ENCODE data around the gene ZNF146.

The ZNF146 gene

DNA sequence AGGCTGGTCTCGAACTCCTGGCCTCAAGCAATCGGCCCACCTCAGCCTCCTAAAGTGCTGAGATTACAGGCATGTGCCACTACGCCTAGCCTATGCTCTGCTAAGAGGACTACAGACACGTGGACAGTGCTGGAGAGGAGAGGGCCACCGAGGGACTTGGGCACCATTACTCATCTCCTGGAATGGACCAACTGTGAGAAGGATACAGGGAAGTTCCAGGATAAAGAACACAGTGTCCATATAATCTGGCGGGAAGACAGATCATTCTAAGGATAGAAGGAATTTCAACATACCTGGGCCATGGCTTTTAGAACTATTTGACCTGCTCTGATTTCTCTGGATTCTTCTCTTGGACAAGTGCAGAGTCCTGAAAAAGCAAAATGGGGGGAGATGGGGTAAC is 13.2 kb upstream of the ZNF146 start:
- Histone ChIP-seq H3K4me3 (ENCODE audit: low read length) (no peak overlapping the region), H3K27ac (ENCODE audit: low read length) (no peak overlapping the region), H3K27me3 (ENCODE audit: control insufficient read depth, insufficient read depth, low read length) (no peaks in the 10 kb centered on the region), H3K36me3 (ENCODE audit: control insufficient read depth, insufficient read depth, low read length) (no peaks in the 10 kb centered on the region), H3K4me1 (ENCODE audit: control insufficient read depth, insufficient read depth, low read length) (no peaks in the 10 kb centered on the region), H3K9me3 (ENCODE audit: control insufficient read depth, insufficient read depth, low read length) (no peaks in the 10 kb centered on the region)
- WGBS (ENCODE audit: insufficient coverage, insufficient read length), result no CpG with 5 or more reads among the region's 6 CpGs
- no peak for DNase-seq (ENCODE audit: low read depth, low spot score)

DNA sequence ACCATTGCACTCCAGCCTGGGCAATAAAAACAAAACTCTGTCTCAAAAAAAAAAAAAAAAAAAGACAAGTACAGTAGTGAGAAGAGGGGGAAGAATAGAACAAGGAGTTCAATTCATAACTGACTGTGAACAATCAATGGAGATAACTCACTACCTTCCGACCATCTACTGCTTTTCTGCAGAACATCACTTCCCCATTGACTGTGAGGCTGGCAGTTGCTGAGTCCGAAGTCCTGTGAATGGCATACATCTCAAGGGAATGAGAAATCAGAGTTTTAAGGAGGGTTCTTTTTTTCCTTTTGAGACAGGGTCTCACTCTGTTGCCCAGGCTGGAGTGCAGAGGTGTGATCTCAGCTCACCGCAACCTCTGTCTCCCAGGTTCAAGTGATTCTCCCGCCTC is 11.6 kb upstream of the ZNF146 start:
- no peaks in the 10 kb centered on the region for H3K4me1 ChIP-seq (ENCODE audit: control insufficient read depth, insufficient read depth, low read length)
- no peak for DNase-seq (ENCODE audit: low read depth, low spot score)
- no CpG with 5 or more reads among the region's 4 CpGs for WGBS (ENCODE audit: insufficient coverage, insufficient read length)
- no peaks in the 10 kb centered on the region for H3K9me3 ChIP-seq (ENCODE audit: control insufficient read depth, insufficient read depth, low read length)
- H3K36me3 ChIP-seq (ENCODE audit: control insufficient read depth, insufficient read depth, low read length), result no peaks in the 10 kb centered on the region
- H3K27ac ChIP-seq (ENCODE audit: low read length), result no peak overlapping the region
- H3K27me3 ChIP-seq (ENCODE audit: control insufficient read depth, insufficient read depth, low read length), result no peaks in the 10 kb centered on the region
- no peak overlapping the region for H3K4me3 ChIP-seq (ENCODE audit: low read length)

DNA sequence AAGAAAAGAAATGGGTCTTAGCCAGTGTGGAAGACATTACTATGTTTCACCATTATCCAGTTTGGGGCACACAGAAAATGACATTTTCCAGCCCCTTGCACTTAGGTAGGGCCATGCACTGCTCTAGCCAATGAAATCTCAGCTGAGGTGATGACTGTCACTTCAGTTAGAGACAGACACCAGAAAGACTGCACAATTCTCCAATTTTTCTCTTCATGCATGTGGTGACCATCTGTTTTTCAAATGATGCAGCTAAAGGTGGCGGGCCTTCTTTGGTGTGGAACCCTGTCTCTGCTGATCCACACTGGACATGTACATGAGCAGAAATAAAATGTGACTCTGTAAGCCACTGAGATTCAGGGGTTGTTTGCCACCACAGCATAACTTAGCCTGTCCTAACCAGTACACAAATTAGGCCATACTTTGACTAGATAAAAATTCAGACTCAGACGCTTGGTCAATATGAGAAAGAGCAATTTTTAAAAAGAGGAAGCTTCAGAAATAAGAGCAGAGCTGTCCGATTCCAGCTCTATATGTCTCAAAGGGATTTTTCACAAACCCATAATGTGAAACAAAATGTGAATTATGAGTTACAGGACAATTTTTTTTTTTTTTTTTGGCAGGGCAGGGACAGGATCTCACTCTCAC is 7.2 kb upstream of the ZNF146 start:
- Histone ChIP-seq H3K9me3 (ENCODE audit: control insufficient read depth, insufficient read depth, low read length) (no peaks in the 10 kb centered on the region), H3K27ac (ENCODE audit: low read length) (no peak overlapping the region), H3K27me3 (ENCODE audit: control insufficient read depth, insufficient read depth, low read length) (no peaks in the 10 kb centered on the region), H3K36me3 (ENCODE audit: control insufficient read depth, insufficient read depth, low read length) (no peaks in the 10 kb centered on the region), H3K4me1 (ENCODE audit: control insufficient read depth, insufficient read depth, low read length) (no peaks in the 10 kb centered on the region), H3K4me3 (ENCODE audit: low read length) (no peak overlapping the region)
- DNase-seq (ENCODE audit: low read depth, low spot score), result no peak
- no CpG with 5 or more reads among the region's 3 CpGs for WGBS (ENCODE audit: insufficient coverage, insufficient read length)

DNA sequence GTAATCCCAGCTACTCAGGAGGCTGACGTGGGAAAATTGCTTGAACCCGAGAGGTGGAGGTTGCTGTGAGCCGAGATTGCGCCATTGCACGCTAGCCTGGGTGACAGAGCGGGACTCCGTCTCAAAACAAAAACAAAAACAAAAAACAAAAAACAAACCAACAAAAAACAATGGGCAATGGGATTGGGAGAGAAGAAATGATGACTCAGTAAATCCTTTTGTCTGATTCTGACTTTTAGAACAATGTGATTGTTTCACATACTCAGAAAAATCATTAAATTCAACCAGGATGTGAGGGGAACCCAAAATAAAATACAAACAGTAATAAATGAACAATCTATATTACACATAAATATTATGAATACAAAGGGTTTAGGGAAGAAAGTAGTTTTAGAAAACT is 5.5 kb upstream of the ZNF146 start:
- no peak overlapping the region for H3K27ac ChIP-seq (ENCODE audit: low read length)
- H3K4me3 ChIP-seq (ENCODE audit: low read length), result no peak overlapping the region
- H3K9me3 ChIP-seq (ENCODE audit: control insufficient read depth, insufficient read depth, low read length), result no peaks in the 10 kb centered on the region
- WGBS (ENCODE audit: insufficient coverage, insufficient read length), result no CpG with 5 or more reads among the region's 7 CpGs
- H3K27me3 ChIP-seq (ENCODE audit: control insufficient read depth, insufficient read depth, low read length), result no peaks in the 10 kb centered on the region
- H3K4me1 ChIP-seq (ENCODE audit: control insufficient read depth, insufficient read depth, low read length), result peaks cover 2% of the 10 kb centered on the region; the same call in 1 of the 2 replicates
- H3K36me3 ChIP-seq (ENCODE audit: control insufficient read depth, insufficient read depth, low read length), result no peaks in the 10 kb centered on the region
- no peak for DNase-seq (ENCODE audit: low read depth, low spot score)

DNA sequence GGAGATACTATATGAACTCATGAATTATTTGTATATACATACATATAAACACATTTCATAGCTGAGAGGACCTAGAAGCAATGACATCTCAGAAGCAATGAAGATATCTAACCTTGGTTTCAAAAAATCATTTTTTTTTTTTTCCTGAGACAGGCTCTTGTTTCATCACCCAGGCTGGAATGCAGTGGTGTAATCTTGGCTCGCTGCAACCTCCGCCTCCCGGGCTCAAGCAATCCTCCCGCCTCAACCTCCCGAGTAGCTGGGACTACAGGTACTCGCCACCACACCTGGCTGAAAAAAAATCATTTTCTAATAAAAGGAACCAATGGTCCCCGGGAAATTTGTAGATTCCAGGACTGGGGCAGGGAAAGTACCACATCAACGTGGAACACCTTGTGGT is 4.4 kb upstream of the ZNF146 start:
- no peak for DNase-seq (ENCODE audit: low read depth, low spot score)
- H3K27ac ChIP-seq (ENCODE audit: low read length), result no peak overlapping the region
- no peaks in the 10 kb centered on the region for H3K27me3 ChIP-seq (ENCODE audit: control insufficient read depth, insufficient read depth, low read length)
- H3K36me3 ChIP-seq (ENCODE audit: control insufficient read depth, insufficient read depth, low read length), result no peaks in the 10 kb centered on the region
- peaks cover 2% of the 10 kb centered on the region; the same call in 1 of the 2 replicates for H3K4me1 ChIP-seq (ENCODE audit: control insufficient read depth, insufficient read depth, low read length)
- H3K4me3 ChIP-seq (ENCODE audit: low read length), result no peak overlapping the region
- H3K9me3 ChIP-seq (ENCODE audit: control insufficient read depth, insufficient read depth, low read length), result no peaks in the 10 kb centered on the region
- no CpG with 5 or more reads among the region's 8 CpGs for WGBS (ENCODE audit: insufficient coverage, insufficient read length)

DNA sequence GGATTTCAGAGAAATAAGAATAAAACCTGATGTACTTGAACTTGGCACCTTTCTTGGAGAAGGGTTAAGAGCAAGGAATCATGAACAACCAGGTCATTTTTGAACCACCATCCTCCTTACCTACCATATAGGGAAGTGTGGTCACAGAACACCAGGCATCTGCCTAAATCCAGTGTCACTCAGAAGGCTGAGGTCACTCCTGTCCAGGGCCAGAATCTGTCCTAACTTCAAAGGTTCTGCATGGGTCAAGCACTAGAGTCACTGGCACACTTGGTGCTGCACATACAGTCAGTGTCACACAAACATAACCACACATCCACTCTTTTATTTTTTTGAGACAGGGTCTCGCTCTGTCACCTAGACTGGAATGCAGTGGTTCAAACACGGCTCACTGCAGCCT is 2.0 kb upstream of the ZNF146 start:
- no peak for DNase-seq (ENCODE audit: low read depth, low spot score)
- WGBS (ENCODE audit: insufficient coverage, insufficient read length), result no CpG with 5 or more reads among the region's 2 CpGs
- H3K9me3 ChIP-seq (ENCODE audit: control insufficient read depth, insufficient read depth, low read length), result no peaks in the 10 kb centered on the region
- no peaks in the 10 kb centered on the region for H3K36me3 ChIP-seq (ENCODE audit: control insufficient read depth, insufficient read depth, low read length)
- peaks cover 2% of the 10 kb centered on the region; the same call in 1 of the 2 replicates for H3K4me1 ChIP-seq (ENCODE audit: control insufficient read depth, insufficient read depth, low read length)
- no peak overlapping the region for H3K4me3 ChIP-seq (ENCODE audit: low read length)
- H3K27ac ChIP-seq (ENCODE audit: low read length), result no peak overlapping the region
- H3K27me3 ChIP-seq (ENCODE audit: control insufficient read depth, insufficient read depth, low read length), result no peaks in the 10 kb centered on the region

DNA sequence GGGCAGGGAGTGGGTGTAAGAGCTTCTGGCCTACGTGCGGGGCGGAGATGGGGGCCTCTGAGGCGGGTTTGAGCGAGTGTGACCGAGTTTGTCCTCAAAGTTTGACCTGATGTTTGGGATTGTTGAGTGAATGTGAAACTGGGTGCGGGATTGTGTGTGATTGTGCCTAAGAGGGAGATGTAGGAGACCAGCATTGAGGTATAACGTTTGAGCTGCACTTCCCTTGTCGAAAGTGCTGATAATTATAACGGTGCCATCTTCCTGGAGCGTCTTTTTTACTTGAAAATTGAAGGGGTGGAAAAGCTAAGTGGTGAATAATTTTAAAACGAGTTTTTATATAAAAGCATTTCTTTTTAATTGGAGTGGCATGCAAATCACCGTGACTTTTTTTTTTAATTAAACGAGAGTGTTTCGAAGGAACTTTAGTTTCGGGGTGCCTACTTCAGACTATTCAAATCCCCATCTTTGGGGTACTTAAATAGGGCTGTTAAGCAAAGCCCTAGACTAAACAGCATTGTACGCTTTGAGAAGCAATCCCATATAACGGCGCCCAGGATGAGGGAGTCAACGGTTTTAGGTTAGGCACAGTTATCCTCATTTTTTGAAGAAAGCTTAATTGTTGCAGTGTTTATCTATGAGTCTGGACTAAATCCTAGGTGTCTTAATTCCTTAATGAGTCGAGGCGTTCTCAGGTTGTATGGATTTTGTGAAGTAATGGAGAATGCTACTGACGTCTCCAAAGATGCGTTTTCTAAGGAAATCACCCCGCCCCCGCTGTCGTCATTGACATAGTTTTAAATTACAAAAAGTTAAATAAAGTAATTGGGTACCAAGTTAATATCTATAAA is 594 bp downstream of the ZNF146 start:
- no CpG with 5 or more reads among the region's 27 CpGs for WGBS (ENCODE audit: insufficient coverage, insufficient read length)
- H3K27ac ChIP-seq (ENCODE audit: low read length), result no peak overlapping the region
- no peaks in the 10 kb centered on the region for H3K9me3 ChIP-seq (ENCODE audit: control insufficient read depth, insufficient read depth, low read length)
- no peaks in the 10 kb centered on the region for H3K27me3 ChIP-seq (ENCODE audit: control insufficient read depth, insufficient read depth, low read length)
- H3K36me3 ChIP-seq (ENCODE audit: control insufficient read depth, insufficient read depth, low read length), result no peaks in the 10 kb centered on the region
- H3K4me3 ChIP-seq (ENCODE audit: low read length), result peak overlapping the region; percentile 83; the same call in 1 of the 2 replicates
- DNase-seq (ENCODE audit: low read depth, low spot score), result no peak
- peaks cover 2% of the 10 kb centered on the region; the same call in 1 of the 2 replicates for H3K4me1 ChIP-seq (ENCODE audit: control insufficient read depth, insufficient read depth, low read length)

DNA sequence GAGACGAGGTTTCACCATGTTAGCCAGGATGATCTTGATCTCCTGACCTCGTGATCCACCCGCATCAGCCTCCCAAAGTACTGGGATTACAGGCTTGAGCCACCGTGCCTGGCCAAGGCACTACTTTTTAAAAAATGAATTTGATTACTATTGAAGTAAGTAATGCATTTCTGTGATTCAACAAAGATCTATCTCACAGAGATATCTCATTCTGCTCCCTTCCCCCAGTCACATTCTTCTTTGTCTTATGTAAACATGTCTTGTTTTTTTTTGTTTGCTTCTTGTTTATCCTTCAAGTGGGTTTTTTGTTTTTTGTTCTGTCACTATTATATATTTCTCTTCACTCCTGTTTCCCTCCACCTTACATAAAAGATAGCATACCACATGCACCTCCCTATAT is 6.6 kb downstream of the ZNF146 start:
- peaks cover 12% of the 10 kb centered on the region; the same call in 1 of the 2 replicates for H3K36me3 ChIP-seq (ENCODE audit: control insufficient read depth, insufficient read depth, low read length)
- no peak overlapping the region for H3K4me3 ChIP-seq (ENCODE audit: low read length)
- H3K27me3 ChIP-seq (ENCODE audit: control insufficient read depth, insufficient read depth, low read length), result no peaks in the 10 kb centered on the region
- H3K4me1 ChIP-seq (ENCODE audit: control insufficient read depth, insufficient read depth, low read length), result no peaks in the 10 kb centered on the region
- H3K27ac ChIP-seq (ENCODE audit: low read length), result no peak overlapping the region
- no peaks in the 10 kb centered on the region for H3K9me3 ChIP-seq (ENCODE audit: control insufficient read depth, insufficient read depth, low read length)
- WGBS (ENCODE audit: insufficient coverage, insufficient read length), result no CpG with 5 or more reads among the region's 4 CpGs
- DNase-seq (ENCODE audit: low read depth, low spot score), result no peak

DNA sequence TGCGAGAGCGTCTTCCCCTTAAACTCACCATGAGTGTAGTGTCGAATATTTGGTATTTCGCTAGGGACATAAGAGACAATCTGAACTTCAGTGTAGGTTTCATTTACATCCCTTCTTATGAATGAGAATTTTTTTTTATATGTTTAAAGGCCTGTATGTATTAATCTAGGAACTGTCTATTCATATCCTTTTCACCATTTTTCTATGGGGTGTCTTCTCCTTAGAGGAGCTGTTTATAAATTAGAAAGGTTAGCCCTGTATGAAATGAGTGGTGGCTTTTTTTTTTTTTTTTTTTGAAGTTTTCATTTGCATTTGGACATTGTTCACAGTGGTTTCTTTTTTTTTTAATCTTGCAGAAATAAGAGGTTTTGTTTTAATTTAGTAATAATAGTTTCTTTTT is 7.6 kb downstream of the ZNF146 start:
- no peaks in the 10 kb centered on the region for H3K9me3 ChIP-seq (ENCODE audit: control insufficient read depth, insufficient read depth, low read length)
- H3K27ac ChIP-seq (ENCODE audit: low read length), result no peak overlapping the region
- H3K27me3 ChIP-seq (ENCODE audit: control insufficient read depth, insufficient read depth, low read length), result no peaks in the 10 kb centered on the region
- H3K4me1 ChIP-seq (ENCODE audit: control insufficient read depth, insufficient read depth, low read length), result no peaks in the 10 kb centered on the region
- DNase-seq (ENCODE audit: low read depth, low spot score), result no peak
- no peak overlapping the region for H3K4me3 ChIP-seq (ENCODE audit: low read length)
- no CpG with 5 or more reads among the region's 4 CpGs for WGBS (ENCODE audit: insufficient coverage, insufficient read length)
- peaks cover 14% of the 10 kb centered on the region; the same call in 1 of the 2 replicates for H3K36me3 ChIP-seq (ENCODE audit: control insufficient read depth, insufficient read depth, low read length)

DNA sequence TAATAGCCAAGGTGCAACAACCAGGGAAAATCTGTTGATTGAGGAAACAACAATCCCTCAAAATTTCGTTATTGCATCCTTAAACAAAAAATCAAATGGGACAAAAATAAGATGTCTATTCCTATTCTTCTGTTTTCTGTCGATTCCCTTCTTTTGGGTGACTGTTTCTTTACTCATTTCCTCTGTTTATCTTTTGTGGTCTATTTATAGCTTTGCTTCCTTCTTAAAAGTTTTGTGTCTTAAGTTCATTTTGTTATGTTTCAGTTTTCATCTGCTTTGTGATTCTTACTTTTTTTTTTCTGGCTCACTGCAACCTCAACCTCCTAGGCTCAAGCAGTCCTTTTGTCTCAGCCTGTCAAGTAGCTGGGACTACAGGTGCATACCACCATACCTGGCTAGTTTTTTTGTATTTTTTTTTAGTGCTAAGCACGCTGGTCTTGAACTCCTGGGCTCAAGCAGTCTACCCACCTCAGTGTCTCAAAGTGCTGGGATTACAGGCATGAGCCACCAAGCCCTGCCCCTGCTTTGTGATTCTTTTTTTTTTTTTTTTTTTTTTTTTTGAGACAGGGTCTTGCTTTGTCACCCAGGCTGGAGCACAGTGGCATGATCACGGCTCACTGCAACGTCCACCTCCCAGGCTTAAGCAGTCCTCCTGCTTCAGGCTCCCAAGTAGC is 10.4 kb downstream of the ZNF146 start:
- H3K36me3 ChIP-seq (ENCODE audit: control insufficient read depth, insufficient read depth, low read length), result peaks cover 26% of the 10 kb centered on the region; the same call in 1 of the 2 replicates
- no peaks in the 10 kb centered on the region for H3K4me1 ChIP-seq (ENCODE audit: control insufficient read depth, insufficient read depth, low read length)
- H3K4me3 ChIP-seq (ENCODE audit: low read length), result no peak overlapping the region
- no CpG with 5 or more reads among the region's 5 CpGs for WGBS (ENCODE audit: insufficient coverage, insufficient read length)
- no peak overlapping the region for H3K27ac ChIP-seq (ENCODE audit: low read length)
- DNase-seq (ENCODE audit: low read depth, low spot score), result no peak
- no peaks in the 10 kb centered on the region for H3K27me3 ChIP-seq (ENCODE audit: control insufficient read depth, insufficient read depth, low read length)
- H3K9me3 ChIP-seq (ENCODE audit: control insufficient read depth, insufficient read depth, low read length), result no peaks in the 10 kb centered on the region

Data from iPS DF 6.9 (cell line).